Stimulated activated CD4-positive, alpha-beta T cell treated with anti-CD3 and anti-CD28 coated beads, Interleukin-4, amount 100 ng/mL, for 48 hours (primary cell): Measurements from ENCODE around the gene ACTN4.
"Not testable (repeated sequence)": the region's sequence is repeated elsewhere in the genome, so short reads cannot be mapped to it uniquely, and the experiment has no call there.

Experiments
- DNase-seq, 2 donors: peaks; one replicate each; pipeline ENCODE4 v3.0.0-alpha.2; 2020; ENCODE audit warnings: low read depth in 2 of 2

The ACTN4 gene

GRCh38 chr19:38736413-38737280, 89.2 kb downstream of the ACTN4 start:
- DNase-seq: peak; percentile 59 to 78

GRCh38 chr19:38737281-38737865, 89.9 kb downstream of the ACTN4 start:
- DNase-seq: no peak

GRCh38 chr19:38737921-38738737, 90.7 kb downstream of the ACTN4 start:
- DNase-seq: no peak

- DNase-seq: no peak
Observed at GRCh38 chr19:38739440-38740256, 92.2 kb downstream of the ACTN4 start.

- DNase-seq: no peak
Observed at GRCh38 chr19:38740257-38740592, 92.8 kb downstream of the ACTN4 start.

- no peak for DNase-seq
Observed at GRCh38 chr19:38740932-38741331, 93.5 kb downstream of the ACTN4 start.

- no peak for DNase-seq
Observed at GRCh38 chr19:38741670-38742069, 94.2 kb downstream of the ACTN4 start.

- DNase-seq: no peak
Observed at GRCh38 chr19:38742296-38742695, 94.8 kb downstream of the ACTN4 start.

GRCh38 chr19:38742906-38743305, 95.5 kb downstream of the ACTN4 start:
- DNase-seq: no peak

- DNase-seq: no peak
Observed at GRCh38 chr19:38743394-38744297, 96.2 kb downstream of the ACTN4 start.

GRCh38 chr19:38744298-38744681, 96.8 kb downstream of the ACTN4 start, which contains the start of gene CAPN12:
Gene CAPN12, minus strand, starts transcription at chr19:38744474. Its CDS starts 309 bp downstream, at chr19:38744165.
- no peak for DNase-seq

- DNase-seq: no peak
Observed at GRCh38 chr19:38744874-38745273, 97.4 kb downstream of the ACTN4 start.

- no peak for DNase-seq
Observed at GRCh38 chr19:38745316-38745715, 97.9 kb downstream of the ACTN4 start.

GRCh38 chr19:38753783-38754182, 106.3 kb downstream of the ACTN4 start:
- DNase-seq: not testable (repeated sequence)

GRCh38 chr19:38754196-38754595, 106.7 kb downstream of the ACTN4 start:
- not testable (repeated sequence) for DNase-seq

- no peak for DNase-seq
Observed at GRCh38 chr19:38759590-38760003, 112.1 kb downstream of the ACTN4 start.

- DNase-seq: not testable (repeated sequence)
Observed at GRCh38 chr19:38760805-38761517, 113.5 kb downstream of the ACTN4 start.

- DNase-seq: not testable (repeated sequence)
Observed at GRCh38 chr19:38761884-38762389, 114.5 kb downstream of the ACTN4 start.

GRCh38 chr19:38763795-38764220, 116.4 kb downstream of the ACTN4 start:
- DNase-seq: no peak

GRCh38 chr19:38765214-38765613, 117.8 kb downstream of the ACTN4 start:
- DNase-seq: no peak
